Measurements from ENCODE around the gene RTL10.

The RTL10 gene, protein sequence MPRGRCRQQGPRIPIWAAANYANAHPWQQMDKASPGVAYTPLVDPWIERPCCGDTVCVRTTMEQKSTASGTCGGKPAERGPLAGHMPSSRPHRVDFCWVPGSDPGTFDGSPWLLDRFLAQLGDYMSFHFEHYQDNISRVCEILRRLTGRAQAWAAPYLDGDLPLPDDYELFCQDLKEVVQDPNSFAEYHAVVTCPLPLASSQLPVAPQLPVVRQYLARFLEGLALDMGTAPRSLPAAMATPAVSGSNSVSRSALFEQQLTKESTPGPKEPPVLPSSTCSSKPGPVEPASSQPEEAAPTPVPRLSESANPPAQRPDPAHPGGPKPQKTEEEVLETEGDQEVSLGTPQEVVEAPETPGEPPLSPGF

DNA sequence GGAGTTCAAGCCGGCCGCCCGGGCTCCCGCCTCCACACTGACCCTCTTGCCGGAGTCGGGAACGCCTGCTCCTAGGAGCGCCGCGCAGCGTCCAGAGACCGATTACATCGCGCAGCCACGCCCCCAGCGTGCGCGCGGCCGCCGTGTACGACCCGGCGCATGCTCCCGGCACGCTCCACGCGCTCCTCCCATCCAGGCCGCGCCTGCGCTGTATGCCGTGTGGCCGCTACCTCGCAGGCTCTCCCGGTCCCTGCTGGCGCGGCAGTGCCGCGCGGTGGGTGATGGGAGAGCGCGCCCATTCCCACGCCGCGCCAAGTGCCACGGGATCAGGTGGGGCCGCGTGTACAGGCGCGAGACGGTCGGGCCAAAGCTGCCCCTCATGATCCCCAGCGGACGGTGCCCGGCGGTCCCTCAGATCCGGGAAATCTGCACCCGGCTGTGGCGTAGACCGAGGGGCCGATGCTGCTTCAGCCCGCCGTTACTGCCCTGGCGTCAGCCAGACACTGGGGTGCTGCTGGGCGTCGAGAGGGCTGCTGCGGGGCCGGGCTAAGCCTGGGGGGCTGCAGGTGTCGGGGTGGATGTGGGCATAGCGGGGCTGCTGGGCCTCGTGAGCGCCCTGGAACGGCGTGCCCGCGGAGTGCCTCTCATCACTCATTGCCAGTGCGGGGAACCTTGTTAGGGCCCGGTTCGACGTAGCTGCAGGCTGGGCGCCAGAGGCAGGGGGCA, at the start of gene RTL10, which contains the start of gene GNB1L:
Gene RTL10 (minus strand): TSS at position 97 of the 726 bp plus-strand sequence. CDS start 2,613 bp downstream, outside the sequence.
Gene GNB1L (minus strand): TSS at position 97 of the 726 bp plus-strand sequence. CDS start 33,519 bp downstream, outside the sequence.
- POLR2A ChIA-PET, result interaction anchor here (0.9 to 3.6 kb wide), 28 partner anchors 8 to 131 kb away, joined by 3 to 29 read pairs (median 4); no protein-coding TSS in a partner anchor
- CTCF ChIA-PET, result interaction anchor here (1.0 to 1.7 kb wide), 6 partner anchors 14 to 138 kb away, joined by 3 to 4 read pairs (median 3); no protein-coding TSS in a partner anchor
- DNase-seq (ENCODE audit: extremely low spot score), result peak; percentile 100
- TF ChIP-seq ZNF384 (IDR thresholded peaks at IDR 0.05) (no peak), L3MBTL2 (conservative IDR thresholded peaks at IDR 0.05) (peak; percentile 91), CTBP1 (IDR thresholded peaks at IDR 0.05; ENCODE audit: borderline replicate concordance) (peak; percentile 42; the same call in 1 of the 2 replicates), BHLHE40 (IDR thresholded peaks at IDR 0.05; ENCODE audit: borderline replicate concordance) (no peak), TARDBP (IDR thresholded peaks at IDR 0.05) (peak; percentile 62; the same call in 1 of the 2 replicates), ARNT (IDR thresholded peaks at IDR 0.05) (no peak)

GRCh38 chr22:19904174-19904856, 49.6 kb upstream of the RTL10 start:
- ChIA-PET POLR2A (interaction anchor here (0.7 to 1.1 kb wide), 3 partner anchors 54 to 472 kb away, joined by 3 to 4 read pairs (median 3); partner anchors contain the start of gene MRPL40), CTCF (interaction anchor here (1.0 to 3.3 kb wide), 4 partner anchors 14 to 181 kb away, joined by 3 to 16 read pairs (median 4); partner anchors contain the start of gene GP1BB)
- DNase-seq (ENCODE audit: extremely low spot score), result no peak
- TF ChIP-seq NFRKB (IDR thresholded peaks at IDR 0.05) (no peak), CTBP1 (IDR thresholded peaks at IDR 0.05; ENCODE audit: borderline replicate concordance) (no peak), HDGF (IDR thresholded peaks at IDR 0.05; ENCODE audit: borderline replicate concordance) (no peak), FOXK2 (IDR thresholded peaks at IDR 0.05) (no peak), TARDBP (IDR thresholded peaks at IDR 0.05) (no peak), SUZ12 (IDR thresholded peaks at IDR 0.05) (no peak), FOXA1 (IDR thresholded peaks at IDR 0.05) (no peak), L3MBTL2 (conservative IDR thresholded peaks at IDR 0.05) (no peak), ELF4 (IDR thresholded peaks at IDR 0.05) (no peak), SP1 (IDR thresholded peaks at IDR 0.05) (no peak), ARNT (IDR thresholded peaks at IDR 0.05) (no peak)
- TF ChIP-seq, protein P1, sequence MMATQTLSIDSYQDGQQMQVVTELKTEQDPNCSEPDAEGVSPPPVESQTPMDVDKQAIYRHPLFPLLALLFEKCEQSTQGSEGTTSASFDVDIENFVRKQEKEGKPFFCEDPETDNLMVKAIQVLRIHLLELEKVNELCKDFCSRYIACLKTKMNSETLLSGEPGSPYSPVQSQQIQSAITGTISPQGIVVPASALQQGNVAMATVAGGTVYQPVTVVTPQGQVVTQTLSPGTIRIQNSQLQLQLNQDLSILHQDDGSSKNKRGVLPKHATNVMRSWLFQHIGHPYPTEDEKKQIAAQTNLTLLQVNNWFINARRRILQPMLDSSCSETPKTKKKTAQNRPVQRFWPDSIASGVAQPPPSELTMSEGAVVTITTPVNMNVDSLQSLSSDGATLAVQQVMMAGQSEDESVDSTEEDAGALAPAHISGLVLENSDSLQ (IDR thresholded peaks at IDR 0.05), result no peak

DNA sequence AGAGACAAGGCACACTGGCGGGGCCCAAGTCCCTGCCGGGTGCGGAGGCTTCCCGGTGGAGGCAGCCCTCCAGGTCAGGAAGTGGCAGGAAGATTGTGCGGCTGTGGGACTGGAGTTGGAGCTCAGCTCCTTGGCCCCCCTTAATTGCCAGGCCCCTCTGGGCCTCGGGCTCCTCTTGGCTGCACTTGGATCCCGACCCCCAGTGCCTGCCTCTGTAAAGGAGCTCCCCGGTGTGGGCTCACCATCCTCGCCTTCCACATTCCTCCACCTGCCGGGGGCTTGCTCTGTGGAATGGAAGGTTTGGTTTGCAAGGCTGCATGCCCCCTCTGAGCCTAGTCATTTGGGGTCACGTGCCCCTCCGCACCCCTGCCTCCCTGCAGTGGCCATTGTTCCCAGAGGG, 48.8 kb upstream of the RTL10 start:
- TF ChIP-seq FOXM1 (IDR thresholded peaks at IDR 0.05; ENCODE audit: borderline replicate concordance), result no peak
- TF ChIP-seq LEF1 (IDR thresholded peaks at IDR 0.05; ENCODE audit: borderline replicate concordance), result no peak
- TF ChIP-seq FOXK2 (IDR thresholded peaks at IDR 0.05), result no peak
- TF ChIP-seq, protein P1 (IDR thresholded peaks at IDR 0.05), result no peak
- TF ChIP-seq L3MBTL2 (conservative IDR thresholded peaks at IDR 0.05), result no peak
- TF ChIP-seq TARDBP (IDR thresholded peaks at IDR 0.05), result no peak
- no peak for TF ChIP-seq SP1 (IDR thresholded peaks at IDR 0.05)
- no peak for DNase-seq (ENCODE audit: extremely low spot score)
- CTCF ChIA-PET, result interaction anchor here (0.7 to 3.3 kb wide), 3 partner anchors 16 to 173 kb away, joined by 3 to 16 read pairs (median 3); no protein-coding TSS in a partner anchor
- POLR2A ChIA-PET, result interaction anchor here (1.9 kb wide), 1 partner anchor 48 kb away, joined by 6 read pairs; no protein-coding TSS in a partner anchor

GRCh38 chr22:19903031-19903430, 48.4 kb upstream of the RTL10 start:
- CTCF ChIA-PET, result interaction anchor here (0.7 to 3.3 kb wide), 3 partner anchors 15 to 173 kb away, joined by 3 to 16 read pairs (median 3); no protein-coding TSS in a partner anchor
- POLR2A ChIA-PET, result interaction anchor here (1.9 kb wide), 1 partner anchor 47 kb away, joined by 6 read pairs; no protein-coding TSS in a partner anchor
- TF ChIP-seq CTBP1 (IDR thresholded peaks at IDR 0.05; ENCODE audit: borderline replicate concordance) (no peak), FOXA1 (IDR thresholded peaks at IDR 0.05) (no peak), ARNT (IDR thresholded peaks at IDR 0.05) (no peak), SUZ12 (IDR thresholded peaks at IDR 0.05) (no peak), TARDBP (IDR thresholded peaks at IDR 0.05) (no peak), SP1 (IDR thresholded peaks at IDR 0.05) (no peak), LEF1 (IDR thresholded peaks at IDR 0.05; ENCODE audit: borderline replicate concordance) (no peak), L3MBTL2 (conservative IDR thresholded peaks at IDR 0.05) (no peak), NFRKB (IDR thresholded peaks at IDR 0.05) (no peak)
- TF ChIP-seq, protein P1 (IDR thresholded peaks at IDR 0.05), result no peak
- DNase-seq (ENCODE audit: extremely low spot score), result no peak

- POLR2A ChIA-PET, result interaction anchor here (1.9 kb wide), 1 partner anchor 46 kb away, joined by 6 read pairs; no protein-coding TSS in a partner anchor
- TF ChIP-seq CTBP1 (IDR thresholded peaks at IDR 0.05; ENCODE audit: borderline replicate concordance), result no peak
- TF ChIP-seq FOXM1 (IDR thresholded peaks at IDR 0.05; ENCODE audit: borderline replicate concordance), result no peak
- TF ChIP-seq HDGF (IDR thresholded peaks at IDR 0.05; ENCODE audit: borderline replicate concordance), result no peak
- no peak for TF ChIP-seq ELF4 (IDR thresholded peaks at IDR 0.05)
- TF ChIP-seq SP1 (IDR thresholded peaks at IDR 0.05), result no peak
- no peak for TF ChIP-seq BHLHE40 (IDR thresholded peaks at IDR 0.05; ENCODE audit: borderline replicate concordance)
- no peak for TF ChIP-seq FOXK2 (IDR thresholded peaks at IDR 0.05)
- no peak for TF ChIP-seq ZNF384 (IDR thresholded peaks at IDR 0.05)
- TF ChIP-seq ARNT (IDR thresholded peaks at IDR 0.05), result no peak
- no peak for TF ChIP-seq L3MBTL2 (conservative IDR thresholded peaks at IDR 0.05)
- TF ChIP-seq, protein P1 (IDR thresholded peaks at IDR 0.05), result no peak
- no peak for TF ChIP-seq TARDBP (IDR thresholded peaks at IDR 0.05)
- TF ChIP-seq FOXA1 (IDR thresholded peaks at IDR 0.05), result no peak
- DNase-seq (ENCODE audit: extremely low spot score), result no peak
- CTCF ChIA-PET, result interaction anchor here (1.1 to 3.3 kb wide), 2 partner anchors 8 to 172 kb away, joined by 5 to 16 read pairs; no protein-coding TSS in a partner anchor
These were observed 47.6 kb upstream of the RTL10 start for GRCh38 chr22:19902245-19902715.

All from HEK293T (cell line).